ENCODE results near the gene RNASE3.
"Not testable (repeated sequence)": the region's sequence is repeated elsewhere in the genome, so short reads cannot be mapped to it uniquely, and the experiment has no call there.

The RNASE3 gene

DNA sequence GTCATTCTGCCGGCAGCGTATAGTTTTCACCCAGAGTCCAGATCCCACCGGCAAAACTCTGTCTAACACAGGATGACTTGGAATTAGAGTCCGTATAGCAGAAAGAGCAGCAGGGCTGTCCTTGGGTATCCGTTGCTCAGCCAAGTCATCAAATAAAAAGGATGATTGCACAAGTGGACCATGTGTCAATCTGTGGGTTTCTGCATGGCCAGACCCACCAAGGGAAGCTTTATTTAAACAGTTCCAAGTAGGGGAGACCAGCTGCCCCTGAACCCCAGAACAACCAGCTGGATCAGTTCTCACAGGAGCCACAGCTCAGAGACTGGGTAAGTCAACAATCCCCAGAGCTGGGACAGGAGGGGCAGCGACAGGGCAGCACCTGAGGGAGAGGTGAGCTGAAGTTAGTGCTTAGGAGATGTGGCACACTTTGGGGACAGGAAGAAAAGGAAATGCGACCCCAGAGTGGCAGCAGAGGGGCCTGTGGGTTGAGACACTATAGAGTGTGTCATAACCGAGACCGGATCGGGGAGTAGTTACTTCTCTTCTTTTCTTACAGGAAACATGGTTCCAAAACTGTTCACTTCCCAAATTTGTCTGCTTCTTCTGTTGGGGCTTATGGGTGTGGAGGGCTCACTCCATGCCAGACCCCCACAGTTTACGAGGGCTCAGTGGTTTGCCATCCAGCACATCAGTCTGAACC lies at the start of gene RNASE3:
TSS of gene RNASE3 (plus strand) at position 260 of the 700 bp plus-strand sequence. CDS start at position 562, 302 bp downstream.
- DNase-seq (ENCODE audit: low read depth): not testable (repeated sequence)

DNA sequence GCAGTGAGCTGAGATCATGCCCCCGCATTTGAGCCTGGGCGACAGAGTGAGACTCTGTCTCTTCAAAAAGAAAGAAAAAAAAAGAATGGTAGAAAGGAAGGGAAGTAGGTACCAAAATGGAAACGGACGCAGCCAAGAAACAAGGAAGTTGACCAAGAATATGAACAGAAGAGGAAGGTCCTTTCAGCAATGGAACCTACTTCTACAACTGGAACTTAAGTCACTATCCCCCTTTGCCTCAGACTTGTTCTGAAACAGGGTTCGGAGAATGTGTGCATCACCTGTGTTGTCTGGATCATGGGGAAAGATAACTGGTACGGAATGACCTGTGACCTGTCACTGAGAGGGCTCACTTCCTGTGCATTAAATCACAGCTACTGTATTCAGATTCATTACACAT lies 44.6 kb upstream of the RNASE3 start:
- no peak for DNase-seq (ENCODE audit: low read depth)

DNA sequence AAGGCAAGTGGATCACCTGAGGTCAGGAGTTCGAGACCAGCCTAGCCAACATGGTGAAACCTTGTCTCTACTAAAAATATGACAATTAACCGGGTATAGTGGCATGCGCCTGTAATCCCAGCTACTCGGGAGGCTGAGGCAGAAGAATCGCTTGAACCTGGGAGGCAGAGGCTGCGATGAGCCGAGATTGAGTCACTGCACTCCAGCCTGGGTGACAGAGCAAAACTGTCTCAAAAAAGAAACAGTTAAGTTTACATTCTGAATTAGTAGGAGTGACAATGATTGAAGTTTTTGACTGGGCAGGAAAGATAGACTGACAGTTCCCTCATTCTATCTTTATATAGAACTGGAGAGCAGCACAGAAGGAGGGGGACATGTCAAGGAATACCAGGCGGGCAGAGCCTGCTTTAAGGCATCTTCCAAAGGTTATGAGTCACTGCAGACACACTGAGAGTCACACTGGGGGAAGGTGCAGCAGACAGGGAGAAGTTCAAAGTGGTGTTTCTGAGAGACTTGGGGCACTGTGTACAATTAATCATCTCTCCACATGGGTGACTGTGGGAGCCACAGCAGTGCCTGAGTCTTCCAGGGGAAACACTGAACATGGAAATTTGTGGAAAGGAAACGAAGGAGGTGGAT lies 42.8 kb upstream of the RNASE3 start:
- DNase-seq (ENCODE audit: low read depth): no peak

DNA sequence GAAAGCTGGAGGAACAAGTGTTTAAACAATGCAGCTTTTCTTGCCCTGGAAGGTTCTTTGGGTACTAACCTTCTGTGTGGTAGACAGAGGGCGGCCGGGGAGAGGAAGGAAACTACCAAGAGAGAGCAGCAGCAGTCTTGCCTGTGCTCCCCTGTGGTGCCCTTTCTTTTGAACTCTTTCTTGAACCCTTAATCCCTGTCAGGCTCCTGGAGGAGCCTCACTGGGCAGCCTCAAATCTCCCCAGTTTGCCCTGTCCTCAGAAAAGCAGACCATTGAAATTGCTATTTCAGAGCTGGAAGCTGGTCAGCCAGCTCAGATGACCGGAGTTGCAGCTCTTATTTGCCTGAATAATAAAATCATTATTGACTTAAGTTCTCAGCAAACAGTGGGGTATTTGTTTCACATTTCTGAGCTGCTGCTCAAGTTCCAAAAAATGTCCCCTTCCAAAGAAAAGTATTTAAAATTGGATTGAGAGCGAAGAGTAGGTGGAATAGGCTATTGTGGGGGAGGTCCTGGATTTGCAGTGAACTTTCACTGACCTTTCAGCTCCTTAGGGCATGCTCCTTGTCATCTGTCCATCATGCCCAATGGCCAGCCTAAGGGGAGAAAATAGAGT lies 42.1 kb upstream of the RNASE3 start:
- DNase-seq (ENCODE audit: low read depth): no peak

DNA sequence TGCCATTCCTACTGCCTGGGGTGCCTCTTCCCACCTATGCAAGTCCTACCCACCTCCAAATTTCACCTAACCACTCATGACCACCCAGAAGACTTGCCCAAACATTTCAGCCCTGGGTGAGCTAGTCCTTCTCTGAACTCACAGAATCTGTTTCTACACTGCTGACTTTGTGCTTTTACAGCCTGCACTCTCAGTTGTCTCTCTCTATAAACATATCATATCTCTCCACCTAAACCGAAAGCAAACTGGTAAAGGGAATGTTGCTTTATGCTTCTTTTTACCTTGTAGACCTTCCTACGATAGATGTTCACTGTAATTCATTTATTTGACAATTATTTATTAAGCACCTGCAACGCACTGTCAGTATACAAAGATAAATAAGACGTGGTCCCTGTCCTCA lies 38.1 kb upstream of the RNASE3 start:
- DNase-seq (ENCODE audit: low read depth): no peak

DNA sequence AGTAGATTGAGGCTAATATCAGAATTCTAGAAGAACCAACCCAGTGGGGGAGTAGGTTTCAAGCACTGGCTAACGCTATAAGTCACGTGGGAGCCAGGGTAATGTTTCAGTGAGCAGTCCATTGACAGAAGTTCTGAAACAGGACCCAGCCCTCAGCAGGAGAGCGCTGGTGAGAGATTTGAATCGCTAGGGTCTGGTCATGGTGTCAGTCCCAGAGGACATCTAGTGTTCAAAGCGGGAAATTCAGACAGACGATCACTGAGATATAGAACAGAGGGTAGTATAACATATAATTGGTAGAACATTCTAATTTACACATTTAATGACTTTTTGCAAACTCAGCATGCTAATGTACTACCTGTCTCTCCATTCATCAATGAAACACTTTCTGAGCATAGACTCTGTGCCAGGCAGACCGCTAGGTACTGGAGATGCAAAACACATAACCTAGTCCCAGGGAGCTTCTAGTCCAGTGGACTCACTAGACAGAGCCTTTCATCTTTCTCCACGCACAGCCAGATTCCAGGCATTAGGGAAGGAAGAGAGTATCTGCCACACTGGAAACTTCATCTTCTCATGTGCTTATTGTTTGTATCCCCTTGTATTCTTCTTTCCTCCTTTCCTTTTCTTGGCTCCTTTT lies 35.4 kb upstream of the RNASE3 start:
- DNase-seq (ENCODE audit: low read depth): no peak

DNA sequence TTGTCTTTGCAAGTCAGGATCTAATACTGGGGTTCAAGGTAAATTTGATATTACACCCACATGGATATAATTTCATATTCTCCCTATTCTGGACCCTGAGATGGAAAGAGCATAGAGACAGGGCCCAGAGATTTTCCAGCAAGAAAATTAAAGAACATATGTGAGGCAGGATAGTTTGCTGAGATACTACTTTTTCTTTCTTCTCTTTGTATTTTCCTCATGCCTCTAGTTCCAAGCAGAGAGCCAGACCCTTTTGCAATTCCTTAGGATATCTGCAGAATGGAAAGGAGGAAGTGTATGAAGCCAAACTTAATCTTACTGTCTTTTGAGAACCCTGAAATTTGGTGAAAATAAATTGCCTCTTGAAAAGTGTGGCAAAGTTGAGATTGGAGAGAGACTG lies 34.0 kb upstream of the RNASE3 start:
- no peak for DNase-seq (ENCODE audit: low read depth)

DNA sequence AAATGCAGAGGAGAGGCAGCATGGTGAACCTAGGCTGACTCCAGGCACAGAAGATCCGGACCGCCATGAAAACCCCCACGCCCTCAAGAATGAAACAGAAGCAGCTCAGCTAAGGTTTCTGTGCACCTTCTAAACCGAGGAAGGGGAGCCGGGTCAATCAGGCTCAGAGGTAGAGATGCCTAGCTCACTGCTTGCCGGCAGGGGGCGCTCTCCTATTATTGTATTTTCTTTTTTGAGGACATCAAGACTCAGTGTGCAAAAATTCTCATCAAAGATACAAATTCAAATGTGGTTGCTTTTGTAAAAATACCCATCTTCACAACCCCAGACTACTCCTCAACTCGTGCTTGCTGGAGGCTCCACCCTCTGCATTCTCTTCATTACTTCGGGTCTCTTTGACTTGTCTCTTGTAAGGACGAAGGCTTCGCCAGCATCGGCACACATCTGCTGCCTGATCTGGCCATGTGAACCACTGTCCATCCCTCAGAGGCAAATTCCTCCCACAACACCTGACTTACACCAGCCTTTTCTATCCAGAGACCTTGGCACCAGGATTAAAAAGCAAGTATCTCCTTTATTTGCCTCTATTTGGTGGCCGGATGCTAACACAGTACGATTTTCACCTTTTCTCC lies 33.4 kb upstream of the RNASE3 start:
- DNase-seq (ENCODE audit: low read depth): peak; percentile 62

DNA sequence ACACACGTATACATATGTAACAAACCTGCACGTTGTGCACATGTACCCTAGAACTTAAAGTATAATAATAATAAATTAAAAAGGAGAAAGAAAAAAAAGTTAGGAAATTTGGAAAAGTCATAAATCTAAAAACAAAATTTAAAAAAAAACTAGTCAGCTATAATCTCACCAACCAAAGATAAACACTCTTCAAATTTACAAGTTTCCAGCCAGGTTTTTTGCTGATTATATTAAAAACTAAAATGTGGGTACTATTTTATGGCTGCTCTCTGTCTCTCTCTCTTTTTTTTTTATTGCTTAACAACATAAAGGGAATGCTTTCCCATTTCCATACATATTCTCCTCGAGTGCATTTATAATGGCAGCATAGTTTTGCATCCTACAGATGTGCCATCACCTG lies 25.0 kb upstream of the RNASE3 start:
- no peak for DNase-seq (ENCODE audit: low read depth)

DNA sequence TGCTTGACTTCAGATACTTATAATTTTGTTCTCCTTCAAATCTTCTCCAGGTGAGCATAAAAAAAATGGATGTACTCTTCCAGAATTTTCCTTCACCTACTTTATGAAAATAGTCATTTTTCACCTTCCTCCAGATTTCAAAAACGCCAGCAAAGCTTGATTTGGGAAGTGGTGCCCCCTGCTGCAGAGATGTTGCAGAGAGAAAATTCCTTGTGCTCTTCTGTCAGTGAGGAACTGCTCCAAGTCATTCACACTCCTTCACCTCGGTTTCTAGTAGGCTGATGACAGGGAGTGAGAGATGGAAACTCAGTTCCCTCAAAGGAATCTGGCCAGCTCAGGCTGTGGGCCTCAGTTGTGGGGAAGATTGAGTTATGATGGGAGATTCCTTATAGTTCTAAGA lies 24.2 kb upstream of the RNASE3 start:
- no peak for DNase-seq (ENCODE audit: low read depth)

DNA sequence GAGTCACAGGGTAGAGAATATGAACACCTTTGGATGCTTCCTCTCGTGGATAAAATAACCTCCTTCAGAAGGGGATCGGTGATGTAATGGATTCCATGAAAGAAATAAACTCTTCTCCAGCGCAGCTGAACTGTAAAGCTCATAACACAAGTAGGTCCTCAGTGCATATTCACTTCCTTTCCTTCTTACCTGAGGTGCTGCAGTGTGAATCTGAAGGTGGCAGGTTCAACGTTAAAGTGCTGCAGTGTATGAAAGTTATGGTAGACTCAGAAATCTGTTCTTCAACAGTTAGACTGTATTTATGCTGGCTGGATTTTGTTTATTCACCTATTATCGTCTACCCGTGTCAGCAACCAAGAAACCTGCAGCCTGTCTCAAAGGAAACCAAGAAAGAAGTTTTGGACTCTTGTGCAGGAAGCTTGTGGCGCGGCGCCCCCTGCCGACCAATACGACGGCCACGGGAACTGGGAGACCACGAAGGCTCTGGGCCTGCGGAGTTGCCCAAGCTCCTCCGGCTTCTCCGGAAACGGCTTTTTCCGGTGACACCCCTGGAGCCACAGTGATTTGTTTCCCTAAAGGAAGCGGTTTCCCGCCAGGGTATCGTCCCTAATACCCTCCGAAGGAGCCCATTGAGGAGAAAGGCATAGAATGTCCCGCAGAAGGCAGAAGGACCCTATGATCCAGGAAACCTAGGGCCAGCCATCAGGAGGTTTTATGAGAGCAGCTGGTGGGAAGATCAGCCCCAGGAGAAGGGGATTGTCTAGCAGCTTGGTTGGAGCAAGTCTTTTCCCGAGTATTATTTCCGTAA lies 17.6 kb upstream of the RNASE3 start:
- DNase-seq (ENCODE audit: low read depth): peak; percentile 62

DNA sequence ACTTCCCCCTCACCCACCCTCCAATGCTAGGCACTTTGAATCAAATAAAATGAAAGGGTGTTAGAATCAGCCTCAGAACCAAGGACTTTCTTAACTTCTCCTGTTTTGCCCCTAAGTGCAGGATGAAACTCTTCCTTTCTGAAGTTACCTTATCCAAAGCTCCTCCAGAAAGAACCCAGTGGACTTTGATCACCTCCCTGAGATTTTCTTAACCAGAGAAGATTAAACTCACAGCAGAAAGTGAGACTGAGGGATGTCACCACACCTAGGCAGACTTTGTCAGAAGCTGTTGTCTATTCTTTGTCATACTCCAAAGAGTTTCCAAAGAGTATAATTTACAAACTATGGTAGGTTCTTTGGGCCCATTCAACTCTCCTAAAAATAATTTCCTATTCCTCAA lies 14.2 kb upstream of the RNASE3 start:
- no peak for DNase-seq (ENCODE audit: low read depth)

DNA sequence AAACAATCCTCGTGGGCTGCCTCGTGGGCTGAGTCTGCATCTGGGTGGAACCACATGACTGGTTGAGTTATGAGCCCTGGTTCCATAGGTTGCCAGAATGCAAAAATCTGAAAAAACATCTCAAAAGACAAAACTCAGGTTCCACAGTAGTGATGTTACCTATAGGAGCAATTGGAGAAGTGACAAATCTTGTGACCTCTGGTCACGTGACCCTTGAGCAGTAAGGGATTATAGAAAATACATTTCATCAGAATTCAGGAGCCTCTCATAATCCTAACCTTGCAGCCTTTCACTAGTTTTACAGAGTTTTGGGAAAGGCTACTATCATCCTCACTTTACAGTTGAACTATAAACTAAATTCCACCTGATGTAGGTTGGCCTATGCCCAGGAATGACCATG lies 12.5 kb upstream of the RNASE3 start:
- no peak for DNase-seq (ENCODE audit: low read depth)

DNA sequence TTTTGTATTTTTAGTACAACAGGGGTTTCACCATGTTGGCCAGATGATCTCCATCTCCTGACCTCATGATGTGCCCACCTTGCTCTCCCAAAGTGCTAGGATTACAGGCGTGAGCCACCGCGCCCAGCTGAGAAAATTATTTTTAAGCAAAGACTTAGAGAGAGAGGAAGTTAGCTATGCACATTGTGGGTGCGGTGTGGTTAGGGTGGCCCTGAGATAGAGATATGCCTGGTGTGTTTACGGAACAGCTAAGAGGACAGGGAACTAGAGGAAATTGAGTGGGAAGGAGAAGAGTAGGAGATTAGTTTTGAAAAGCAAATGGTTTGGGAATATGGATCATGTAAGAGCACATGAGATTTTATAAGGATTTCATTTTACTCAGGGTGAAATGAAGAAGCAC lies 10.0 kb upstream of the RNASE3 start:
- DNase-seq (ENCODE audit: low read depth): not testable (repeated sequence)

DNA sequence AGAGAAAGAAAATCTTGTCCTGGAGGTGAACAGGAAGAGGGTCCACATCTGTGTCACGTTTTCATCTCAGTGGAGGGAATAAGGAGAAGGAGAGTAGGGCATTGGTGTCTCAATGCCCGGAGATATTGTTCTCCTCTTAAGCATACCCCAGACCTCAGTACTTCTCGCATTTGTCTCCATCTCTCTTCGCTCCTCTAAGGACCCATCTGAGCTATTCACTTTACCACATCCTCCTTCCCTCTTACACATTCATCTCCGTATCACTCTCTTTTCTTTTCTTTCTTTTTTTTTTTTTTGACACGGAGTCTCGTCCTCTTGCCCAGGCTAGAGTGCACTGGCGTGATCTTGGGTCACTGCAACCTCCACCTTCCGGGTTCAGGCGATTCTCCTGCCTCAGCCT lies 8.4 kb upstream of the RNASE3 start:
- DNase-seq (ENCODE audit: low read depth): not testable (repeated sequence)

DNA sequence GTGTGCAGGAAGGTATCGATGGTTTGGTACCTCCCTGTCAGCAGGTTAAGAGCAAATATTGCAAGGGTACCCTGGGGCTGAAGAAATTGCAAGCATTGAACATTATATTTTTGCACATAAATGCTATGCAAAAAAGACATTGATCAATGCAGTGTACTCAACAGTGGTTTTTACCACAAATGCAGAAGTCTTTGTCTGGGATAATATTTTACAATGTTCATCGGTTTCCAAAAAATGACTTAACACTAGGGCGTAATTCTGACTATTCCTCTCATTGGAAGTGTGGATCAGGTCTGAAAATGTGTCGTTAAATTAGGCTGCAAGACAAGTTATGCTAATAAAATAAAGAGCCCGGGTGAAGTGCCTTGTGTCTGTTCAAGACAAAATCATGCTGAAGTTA lies 2.8 kb upstream of the RNASE3 start:
- DNase-seq (ENCODE audit: low read depth): not testable (repeated sequence)

DNA sequence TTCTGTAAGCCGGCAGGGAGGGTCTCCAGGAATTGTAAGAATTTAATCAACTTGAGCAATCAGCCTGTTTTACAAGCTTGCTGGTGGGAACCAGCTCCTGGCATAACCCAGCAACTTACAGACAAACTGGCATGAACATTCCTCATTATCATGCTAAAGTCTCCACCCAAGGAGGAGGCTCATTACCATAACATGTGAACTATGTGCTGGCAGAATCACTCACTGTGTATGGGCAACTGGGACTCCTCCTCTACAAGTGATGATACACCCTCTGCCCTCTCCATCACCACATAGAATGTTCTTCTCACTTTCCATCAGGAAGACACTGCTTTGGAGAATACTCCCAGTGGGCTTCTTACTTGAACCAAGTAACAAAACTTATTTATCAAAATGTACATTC lies 4.1 kb downstream of the RNASE3 start:
- DNase-seq (ENCODE audit: low read depth): not testable (repeated sequence)

DNA sequence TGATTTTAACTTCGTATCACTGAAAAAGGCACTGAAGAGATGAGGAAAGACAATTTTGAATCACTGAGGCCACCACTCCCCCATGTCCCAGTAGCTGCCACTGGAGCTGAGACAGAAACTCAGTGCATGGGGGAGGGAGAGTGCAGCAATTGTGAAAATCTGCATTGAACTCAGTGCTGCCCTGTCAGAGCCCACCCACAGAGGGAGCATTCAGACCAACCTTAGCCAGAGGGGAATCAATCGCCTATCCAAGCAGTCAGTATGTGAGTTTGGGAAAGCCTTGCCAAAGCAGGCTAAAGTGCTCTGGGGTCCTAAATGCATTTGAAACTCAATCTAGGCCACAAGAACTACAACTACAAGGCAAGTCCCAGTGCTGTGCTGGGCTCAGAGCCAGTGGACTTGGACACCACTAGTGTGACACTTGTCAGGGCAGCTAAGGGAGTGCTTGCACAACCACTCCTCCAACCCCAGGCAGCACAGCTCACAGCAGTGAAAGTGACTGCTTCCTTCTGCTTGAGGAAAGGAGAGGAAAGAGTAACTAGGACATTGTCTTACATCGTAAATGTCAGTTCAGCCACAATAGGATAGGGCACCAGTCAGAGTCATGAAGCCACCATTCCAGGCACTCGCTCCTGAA lies 13.3 kb downstream of the RNASE3 start:
- DNase-seq (ENCODE audit: low read depth): no peak

DNA sequence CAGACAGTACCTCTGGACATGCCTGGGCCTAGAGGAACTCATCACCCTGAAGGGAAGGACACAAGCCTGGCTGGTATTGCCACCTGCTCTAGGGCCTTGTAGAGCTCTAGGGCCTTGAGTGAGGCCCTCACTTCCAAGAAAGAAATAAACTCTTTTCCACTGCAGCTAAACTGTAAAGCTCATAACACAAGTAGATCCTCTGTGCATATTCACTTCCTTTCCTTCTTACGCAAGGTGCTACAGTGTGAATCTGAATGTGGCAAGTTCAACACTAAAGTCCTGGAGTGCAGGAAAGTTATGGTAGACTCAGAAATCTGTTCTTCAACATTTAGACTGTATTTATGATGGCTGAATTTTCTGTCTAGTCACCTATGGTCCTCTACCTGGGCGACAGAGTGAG lies 14.5 kb downstream of the RNASE3 start:
- no peak for DNase-seq (ENCODE audit: low read depth)

DNA sequence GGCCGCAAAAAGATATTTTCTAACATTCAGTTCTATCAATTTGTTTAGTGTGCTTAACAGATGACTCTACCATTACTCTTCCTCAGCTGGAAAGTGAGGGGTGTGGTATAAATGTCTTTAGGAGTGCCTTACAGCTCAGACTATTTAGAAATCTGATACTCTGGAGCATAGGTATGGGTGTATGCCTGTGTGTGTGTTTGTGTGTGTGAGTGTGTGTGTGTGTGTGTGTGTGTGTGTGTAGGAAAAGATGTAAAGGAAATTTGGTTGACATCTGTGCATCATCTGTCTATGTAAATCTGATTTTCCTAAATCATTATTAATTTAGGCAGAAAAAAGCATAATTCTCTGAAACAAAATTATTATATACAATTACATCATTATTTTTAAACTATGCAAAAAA lies 16.0 kb downstream of the RNASE3 start:
- no peak for DNase-seq (ENCODE audit: low read depth)

DNA sequence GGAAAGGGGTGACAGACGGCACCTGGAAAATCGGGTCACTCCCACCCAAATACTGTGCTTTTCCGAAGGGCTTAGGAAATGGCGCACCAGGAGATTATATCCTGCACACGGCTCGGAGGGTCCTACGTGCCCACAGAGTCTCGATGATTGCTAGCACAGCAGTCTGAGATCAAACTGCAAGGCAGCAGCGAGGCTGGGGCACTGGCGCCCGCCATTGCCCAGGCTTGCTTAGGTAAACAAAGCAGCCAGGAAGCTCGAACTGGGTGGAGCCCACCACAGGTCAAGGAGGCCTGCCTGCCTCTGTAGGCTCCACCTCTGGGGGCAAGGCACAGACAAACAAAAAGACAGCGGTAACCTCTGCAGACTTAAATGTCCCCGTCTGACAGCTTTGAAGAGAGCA lies 19.6 kb downstream of the RNASE3 start:
- DNase-seq (ENCODE audit: low read depth): not testable (repeated sequence)
